ENCODE results near the gene P2RX4.
"Not testable (repeated sequence)": the region's sequence is repeated elsewhere in the genome, so short reads cannot be mapped to it uniquely, and the experiment has no call there.

Gene P2RX4

GRCh38 chr12:121227294-121227693, 17.4 kb downstream of the P2RX4 start:
- no peak for DNase-seq (ENCODE audit: insufficient read length)
- peak; percentile 88 for FAIRE-seq
- TF ChIP-seq POLR2A (IDR thresholded peaks at IDR 0.05; ENCODE audit: low read depth, low read length) (no peak), POLR2AphosphoS5 (IDR thresholded peaks at IDR 0.05; ENCODE audit: low read depth, low read length) (0 out of 2 replicates have a peak, but pooled peaks have one; percentile 16), TAF1 (IDR thresholded peaks at IDR 0.05; ENCODE audit: borderline replicate concordance, low read depth, low read length) (0 out of 2 replicates have a peak, but pooled peaks have one; percentile 17)

GRCh38 chr12:121228919-121229665, 19.2 kb downstream of the P2RX4 start:
- FAIRE-seq, result no peak
- TF ChIP-seq POLR2A (IDR thresholded peaks at IDR 0.05; ENCODE audit: low read depth, low read length), result no peak
- peak; percentile 59 for TF ChIP-seq POLR2AphosphoS5 (IDR thresholded peaks at IDR 0.05; ENCODE audit: low read depth, low read length)
- no peak for TF ChIP-seq TAF1 (IDR thresholded peaks at IDR 0.05; ENCODE audit: borderline replicate concordance, low read depth, low read length)

GRCh38 chr12:121229826-121230537, 20.1 kb downstream of the P2RX4 start:
- not testable (repeated sequence) for DNase-seq (ENCODE audit: insufficient read length); FAIRE-seq

More at GRCh38 chr12:121228919-121229665, 19.2 kb downstream of the P2RX4 start:
- DNase-seq (ENCODE audit: insufficient read length), result no peak

- TF ChIP-seq TAF1 (IDR thresholded peaks at IDR 0.05; ENCODE audit: borderline replicate concordance, low read depth, low read length) (no peak), POLR2A (IDR thresholded peaks at IDR 0.05; ENCODE audit: low read depth, low read length) (no peak), POLR2AphosphoS5 (IDR thresholded peaks at IDR 0.05; ENCODE audit: low read depth, low read length) (no peak)
- DNase-seq (ENCODE audit: insufficient read length) (no peak), FAIRE-seq (peak; percentile 85)
Observed at GRCh38 chr12:121230538-121230907, 20.6 kb downstream of the P2RX4 start.

- no peak for FAIRE-seq
Observed at GRCh38 chr12:121232163-121232562, 22.2 kb downstream of the P2RX4 start.

GRCh38 chr12:121232977-121233627, 23.2 kb downstream of the P2RX4 start:
- no peak for DNase-seq (ENCODE audit: insufficient read length)
- TF ChIP-seq TAF1 (IDR thresholded peaks at IDR 0.05; ENCODE audit: borderline replicate concordance, low read depth, low read length), result no peak
- TF ChIP-seq POLR2AphosphoS5 (IDR thresholded peaks at IDR 0.05; ENCODE audit: low read depth, low read length), result no peak; the same call in 1 of the 2 replicates
- TF ChIP-seq POLR2A (IDR thresholded peaks at IDR 0.05; ENCODE audit: low read depth, low read length), result no peak; the same call in 1 of the 2 replicates
- no peak for FAIRE-seq

More at GRCh38 chr12:121232163-121232562, 22.2 kb downstream of the P2RX4 start:
- DNase-seq (ENCODE audit: insufficient read length), result no peak
- no peak for TF ChIP-seq TAF1 (IDR thresholded peaks at IDR 0.05; ENCODE audit: borderline replicate concordance, low read depth, low read length)
- no peak; the same call in 1 of the 2 replicates for TF ChIP-seq POLR2A (IDR thresholded peaks at IDR 0.05; ENCODE audit: low read depth, low read length)
- no peak for TF ChIP-seq POLR2AphosphoS5 (IDR thresholded peaks at IDR 0.05; ENCODE audit: low read depth, low read length)

- no peak for TF ChIP-seq TAF1 (IDR thresholded peaks at IDR 0.05; ENCODE audit: borderline replicate concordance, low read depth, low read length)
- TF ChIP-seq POLR2AphosphoS5 (IDR thresholded peaks at IDR 0.05; ENCODE audit: low read depth, low read length), result no peak
- no peak for TF ChIP-seq POLR2A (IDR thresholded peaks at IDR 0.05; ENCODE audit: low read depth, low read length)
- no peak for FAIRE-seq
- no peak for DNase-seq (ENCODE audit: insufficient read length)
Observed at GRCh38 chr12:121233628-121234020, 23.7 kb downstream of the P2RX4 start.

GRCh38 chr12:121236776-121237175, 26.8 kb downstream of the P2RX4 start:
- TF ChIP-seq POLR2A (IDR thresholded peaks at IDR 0.05; ENCODE audit: low read depth, low read length) (no peak), TAF1 (IDR thresholded peaks at IDR 0.05; ENCODE audit: borderline replicate concordance, low read depth, low read length) (no peak), POLR2AphosphoS5 (IDR thresholded peaks at IDR 0.05; ENCODE audit: low read depth, low read length) (no peak)
- FAIRE-seq, result no peak

GRCh38 chr12:121237415-121237814, 27.5 kb downstream of the P2RX4 start:
- DNase-seq (ENCODE audit: insufficient read length), result no peak
- no peak for FAIRE-seq
- TF ChIP-seq TAF1 (IDR thresholded peaks at IDR 0.05; ENCODE audit: borderline replicate concordance, low read depth, low read length) (no peak), POLR2A (IDR thresholded peaks at IDR 0.05; ENCODE audit: low read depth, low read length) (no peak), POLR2AphosphoS5 (IDR thresholded peaks at IDR 0.05; ENCODE audit: low read depth, low read length) (no peak)

More at GRCh38 chr12:121236776-121237175, 26.8 kb downstream of the P2RX4 start:
- DNase-seq (ENCODE audit: insufficient read length), result no peak

- no peak for FAIRE-seq
- no peak for DNase-seq (ENCODE audit: insufficient read length)
- TF ChIP-seq POLR2A (IDR thresholded peaks at IDR 0.05; ENCODE audit: low read depth, low read length), result no peak
- TF ChIP-seq POLR2AphosphoS5 (IDR thresholded peaks at IDR 0.05; ENCODE audit: low read depth, low read length), result no peak
- no peak for TF ChIP-seq TAF1 (IDR thresholded peaks at IDR 0.05; ENCODE audit: borderline replicate concordance, low read depth, low read length)
Observed at GRCh38 chr12:121238086-121238485, 28.2 kb downstream of the P2RX4 start.

- DNase-seq (ENCODE audit: insufficient read length) (no peak), FAIRE-seq (no peak)
- TF ChIP-seq TAF1 (IDR thresholded peaks at IDR 0.05; ENCODE audit: borderline replicate concordance, low read depth, low read length) (no peak), POLR2A (IDR thresholded peaks at IDR 0.05; ENCODE audit: low read depth, low read length) (0 out of 2 replicates have a peak, but pooled peaks have one; percentile 15), POLR2AphosphoS5 (IDR thresholded peaks at IDR 0.05; ENCODE audit: low read depth, low read length) (no peak)
Observed at GRCh38 chr12:121238604-121239350, 28.8 kb downstream of the P2RX4 start.
